Trophoblast cell (in vitro differentiated cells and primary cell): ENCODE data around the gene AMPH. TPM values are rescaled to one million over a fixed set of nuclear protein-coding genes. Genes with fewer than 3 reads are reported as not detected.
A peak's percentile ranks its signal among the peaks of the same experiment; 100 is the strongest.

Experiments used
- DNase-seq, 2 donors: peaks; one replicate each; pipeline ENCODE4 v3.0.0-alpha.2; 2016
- H2AFZ ChIP-seq: 2 replicates; pipeline ENCODE4 v1.6.1; 2013; ENCODE audit warnings: low read length, moderate library complexity, mild to moderate bottlenecking; ENCODE audit not compliant: insufficient read depth, poor library complexity
- H2AK5ac ChIP-seq: 2 replicates; pipeline ENCODE4 v1.6.1; 2013; ENCODE audit warnings: mild to moderate bottlenecking, low read length
- H2BK120ac ChIP-seq: 2 replicates; pipeline ENCODE4 v1.6.1; 2013; ENCODE audit warnings: low read length, mild to moderate bottlenecking, moderate library complexity; ENCODE audit not compliant: insufficient read depth, poor library complexity
- H2BK12ac ChIP-seq: 2 replicates; pipeline ENCODE4 v1.6.1; 2013; ENCODE audit warnings: mild to moderate bottlenecking, low read length, moderate library complexity
- H2BK5ac ChIP-seq: 2 replicates; pipeline ENCODE4 v1.6.1; 2013; ENCODE audit warnings: low read length, low read depth, moderate library complexity, mild to moderate bottlenecking; ENCODE audit not compliant: poor library complexity
- H3K14ac ChIP-seq: 2 replicates; pipeline ENCODE4 v1.6.1; 2013; ENCODE audit warnings: mild to moderate bottlenecking, low read length
- H3K18ac ChIP-seq: 2 replicates; pipeline ENCODE4 v1.6.1; 2013; ENCODE audit warnings: mild to moderate bottlenecking, low read length
- H3K23ac ChIP-seq: 2 replicates; pipeline ENCODE4 v1.6.1; 2013; ENCODE audit warnings: low read length
- H3K27ac ChIP-seq: 2 replicates; pipeline ENCODE4 v1.5.1; 2013; ENCODE audit warnings: low read depth, mild to moderate bottlenecking, inconsistent platforms, low read length, moderate library complexity
- H3K27me3 ChIP-seq: 2 replicates; pipeline ENCODE4 v1.6.1; 2013; ENCODE audit warnings: inconsistent platforms, mild to moderate bottlenecking, low read length, moderate library complexity; ENCODE audit not compliant: insufficient read depth
- H3K36me3 ChIP-seq, 2 experiments: 1 replicate in 1 of 2; 2 replicates in 1 of 2; pipeline ENCODE4 v1.6.1; 2013; ENCODE audit warnings: low read length in 2 of 2, mild to moderate bottlenecking in 2 of 2, moderate library complexity in 1 of 2; ENCODE audit not compliant: insufficient read depth in 2 of 2, control insufficient read depth in 1 of 2
- H3K4ac ChIP-seq: 2 replicates; pipeline ENCODE4 v1.6.1; 2013; ENCODE audit warnings: low read depth, mild to moderate bottlenecking, low read length, moderate library complexity
- H3K4me1 ChIP-seq, 2 experiments: 1 replicate in 1 of 2; 2 replicates in 1 of 2; pipeline ENCODE4 v1.6.1; 2013; ENCODE audit warnings: low read length in 2 of 2, mild to moderate bottlenecking in 2 of 2, moderate library complexity in 1 of 2; ENCODE audit not compliant: insufficient read depth in 2 of 2, control insufficient read depth in 1 of 2
- H3K4me2 ChIP-seq: 2 replicates; pipeline ENCODE4 v1.6.1; 2013; ENCODE audit warnings: inconsistent platforms, mild to moderate bottlenecking, low read length, moderate library complexity
- H3K4me3 ChIP-seq: 2 replicates; pipeline ENCODE4 v1.5.1; 2013; ENCODE audit warnings: mild to moderate bottlenecking, low read depth, low read length, inconsistent platforms
- H3K79me1 ChIP-seq: one replicate; pipeline ENCODE4 v1.6.1; 2013; ENCODE audit warnings: low read length
- H3K79me2 ChIP-seq: 2 replicates; pipeline ENCODE4 v1.6.1; 2013; ENCODE audit warnings: low read length, mild to moderate bottlenecking; ENCODE audit not compliant: control insufficient read depth, insufficient read depth, poor library complexity
- H3K9ac ChIP-seq: 2 replicates; pipeline ENCODE4 v1.6.1; 2013; ENCODE audit warnings: mild to moderate bottlenecking, low read length
- H3K9me3 ChIP-seq: 2 replicates; pipeline ENCODE4 v1.6.1; 2013; ENCODE audit warnings: low read depth, mild to moderate bottlenecking, control low read depth, inconsistent platforms, low read length; ENCODE audit not compliant: insufficient read depth
- H4K12ac ChIP-seq: 2 replicates; pipeline ENCODE4 v1.6.1; 2013; ENCODE audit warnings: low read depth, mild to moderate bottlenecking, low read length, moderate library complexity
- H4K8ac ChIP-seq: 2 replicates; pipeline ENCODE4 v1.6.1; 2013; ENCODE audit warnings: low read depth, mild to moderate bottlenecking, low read length, moderate library complexity
- H4K91ac ChIP-seq: one replicate; pipeline ENCODE4 v1.6.1; 2013; ENCODE audit warnings: low read depth, mild to moderate bottlenecking, low read length, moderate library complexity
- WGBS: extraction: QIAGEN DNeasy Blood & Tissue Kit; methylation state at CpG from one replicate; pipeline ENCODE4 v1.1.7; 2013; ENCODE audit warnings: missing lambda C conversion rate; ENCODE audit not compliant: insufficient read length, insufficient coverage; ENCODE audit errors: extremely low coverage; 5-methylcytosine and 5-hydroxymethylcytosine counted together
- polyA plus RNA-seq: library from polyadenylated mRNA; stranded (reverse); fragments of 200-250 nt; gene quantifications from 2 replicates; pipeline ENCODE4 v1.2.3, GENCODE V29; 2013

AMPH gene
- polyA plus RNA-seq: 0.05 and 0.08 TPM in 2 replicates

DNA sequence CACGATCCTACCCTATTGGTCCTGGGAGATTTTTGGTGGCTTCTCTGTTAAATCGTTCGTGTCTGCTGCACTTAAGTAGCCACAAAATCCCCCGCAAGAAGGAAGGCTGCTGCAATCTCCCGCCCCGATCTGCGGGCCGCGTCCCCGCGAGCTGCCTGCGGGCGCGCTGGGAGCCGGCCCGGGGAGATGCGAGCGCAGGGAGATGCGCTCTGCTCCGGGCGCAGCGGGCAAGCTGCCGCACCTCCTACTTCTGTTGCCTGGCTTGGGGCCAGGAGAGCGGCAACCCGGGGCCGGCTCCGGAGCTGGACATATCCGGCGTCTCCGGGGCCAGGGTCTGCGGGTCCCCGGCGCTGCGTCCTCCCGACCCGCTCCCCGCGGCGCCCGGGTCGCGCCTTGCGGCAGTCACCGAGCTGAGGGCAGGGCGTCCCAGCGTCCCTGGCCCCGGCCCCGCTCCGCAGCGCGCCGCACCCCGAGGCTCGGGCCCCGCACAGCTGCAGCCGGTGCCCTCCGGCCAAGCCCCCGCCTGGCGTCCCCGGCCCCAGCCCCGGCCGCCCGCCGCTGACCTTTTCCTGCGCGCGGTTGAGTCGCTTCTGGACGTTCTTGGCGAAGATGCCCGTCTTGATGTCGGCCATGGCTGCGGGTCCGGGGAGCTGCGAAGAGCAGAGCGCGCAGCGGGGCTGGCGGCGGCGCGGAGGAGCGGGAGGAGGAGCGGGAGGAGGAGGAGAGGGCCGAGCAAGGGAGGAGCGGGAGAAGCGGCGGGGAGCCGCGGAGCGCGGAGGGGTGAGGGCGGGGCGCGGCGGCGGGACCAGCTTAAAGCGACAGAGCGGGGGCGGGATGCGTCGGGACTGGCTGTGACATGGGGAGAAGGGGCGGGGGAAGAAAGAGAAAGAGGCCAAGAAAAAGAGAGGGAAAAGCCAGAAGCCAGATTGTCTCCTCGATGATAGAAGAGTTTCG lies at the start of gene AMPH:
AMPH (minus strand) TSS at position 654 of the 954 bp plus-strand sequence; CDS start at position 632, 22 bp downstream.
- H3K9me3 ChIP-seq: no peaks in the 10 kb centered on the region
- peak in 1 of 2 donors; percentile 19 for DNase-seq
- peaks cover 2 to 9% of the 10 kb centered on the region in 2 experiments for H3K4me1 ChIP-seq
- no peak within 1 kb of the TSS for H2AK5ac ChIP-seq
- no peaks in the 10 kb centered on the region for H3K79me1 ChIP-seq
- H3K79me2 ChIP-seq: no peaks in the 10 kb centered on the region
- no peak within 1 kb of the TSS for H4K8ac ChIP-seq
- H3K4me2 ChIP-seq: peak within 1 kb of the TSS; percentile 99
- no peak within 1 kb of the TSS for H3K9ac ChIP-seq
- peaks cover 27% of the 10 kb centered on the region for H3K27me3 ChIP-seq
- H3K27ac ChIP-seq: no peak within 1 kb of the TSS
- H2BK120ac ChIP-seq: no peak within 1 kb of the TSS
- peak within 1 kb of the TSS; percentile 24 for H2AFZ ChIP-seq
- no peak within 1 kb of the TSS for H2BK12ac ChIP-seq
- no peak within 1 kb of the TSS for H3K4ac ChIP-seq
- peak within 1 kb of the TSS; percentile 75 for H3K4me3 ChIP-seq
- no peak within 1 kb of the TSS for H4K91ac ChIP-seq
- no CpG with 5 or more reads among the region's 105 CpGs for WGBS
- no peak within 1 kb of the TSS for H3K14ac ChIP-seq
- no peak within 1 kb of the TSS for H2BK5ac ChIP-seq
- no peaks in the 10 kb centered on the region for H3K36me3 ChIP-seq
- H4K12ac ChIP-seq: no peak within 1 kb of the TSS
- H3K18ac ChIP-seq: no peak within 1 kb of the TSS
- no peak within 1 kb of the TSS for H3K23ac ChIP-seq

DNA sequence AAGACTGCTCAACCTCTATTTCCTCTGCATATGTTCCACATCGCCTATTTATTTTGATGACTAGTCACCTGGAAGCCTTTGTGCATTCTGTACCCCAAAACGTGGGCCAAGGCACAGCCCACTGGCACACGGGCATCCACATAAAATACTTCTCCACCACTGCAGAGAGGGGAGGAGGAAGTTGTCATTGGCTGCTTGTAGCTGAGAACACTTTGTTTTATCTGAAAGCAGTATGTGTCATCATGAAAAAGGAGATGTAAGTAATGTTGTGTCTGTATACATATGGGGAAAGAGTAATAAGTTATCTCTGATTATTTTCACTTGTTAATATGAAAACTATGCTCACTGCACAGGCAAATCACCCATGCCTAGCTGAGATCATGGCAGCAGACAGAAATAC lies 48.2 kb upstream of the AMPH start:
- Histone ChIP-seq H3K9me3 (no peaks in the 10 kb centered on the region), H2BK12ac (no peak overlapping the region), H3K36me3 (no peaks in the 10 kb centered on the region), H2AK5ac (no peak overlapping the region), H3K4me1 (no peaks in the 10 kb centered on the region), H2AFZ (no peak overlapping the region), H2BK120ac (no peak overlapping the region), H3K27ac (no peak overlapping the region), H3K4me2 (no peak overlapping the region), H3K9ac (no peak overlapping the region), H3K4me3 (no peak overlapping the region), H3K23ac (no peak overlapping the region), H4K91ac (no peak overlapping the region), H4K8ac (no peak overlapping the region), H3K79me2 (no peaks in the 10 kb centered on the region), H3K18ac (no peak overlapping the region), H3K27me3 (no peaks in the 10 kb centered on the region), H3K14ac (no peak overlapping the region), H3K79me1 (no peaks in the 10 kb centered on the region), H3K4ac (no peak overlapping the region), H4K12ac (no peak overlapping the region), H2BK5ac (no peak overlapping the region)
- no CpG with 5 or more reads among the region's 3 CpGs for WGBS
- DNase-seq: no peak

DNA sequence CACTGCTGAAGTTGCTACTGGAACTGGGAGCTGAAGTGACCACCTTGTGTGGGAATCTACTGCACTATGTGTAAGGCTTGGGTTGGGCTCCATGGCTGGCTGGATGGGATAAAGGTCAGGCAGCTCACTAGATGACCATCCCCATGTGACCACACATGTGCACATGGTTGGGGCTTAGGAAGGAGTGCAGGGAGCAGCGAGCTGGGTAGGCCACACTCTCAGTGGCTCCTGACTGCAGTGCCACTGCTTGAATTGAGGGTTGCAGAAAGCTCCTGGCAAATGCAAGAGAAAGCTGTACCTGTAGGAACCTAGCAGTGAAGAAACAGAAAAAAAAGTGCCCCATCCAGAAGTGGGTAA lies 47.5 kb upstream of the AMPH start:
- DNase-seq: no peak
- Histone ChIP-seq H4K91ac (no peak overlapping the region), H3K9ac (no peak overlapping the region), H4K12ac (no peak overlapping the region), H2BK120ac (no peak overlapping the region), H3K4me3 (no peak overlapping the region), H3K14ac (no peak overlapping the region), H3K4me1 (no peaks in the 10 kb centered on the region), H3K79me2 (no peaks in the 10 kb centered on the region), H3K4me2 (no peak overlapping the region), H3K23ac (no peak overlapping the region), H2BK5ac (no peak overlapping the region), H2BK12ac (no peak overlapping the region), H2AK5ac (no peak overlapping the region), H4K8ac (no peak overlapping the region), H3K27me3 (no peaks in the 10 kb centered on the region), H3K79me1 (no peaks in the 10 kb centered on the region), H3K9me3 (no peaks in the 10 kb centered on the region), H3K27ac (no peak overlapping the region), H3K36me3 (no peaks in the 10 kb centered on the region), H3K18ac (no peak overlapping the region), H2AFZ (no peak overlapping the region), H3K4ac (no peak overlapping the region)
- no CpG with 5 or more reads among the region's 1 CpG for WGBS

DNA sequence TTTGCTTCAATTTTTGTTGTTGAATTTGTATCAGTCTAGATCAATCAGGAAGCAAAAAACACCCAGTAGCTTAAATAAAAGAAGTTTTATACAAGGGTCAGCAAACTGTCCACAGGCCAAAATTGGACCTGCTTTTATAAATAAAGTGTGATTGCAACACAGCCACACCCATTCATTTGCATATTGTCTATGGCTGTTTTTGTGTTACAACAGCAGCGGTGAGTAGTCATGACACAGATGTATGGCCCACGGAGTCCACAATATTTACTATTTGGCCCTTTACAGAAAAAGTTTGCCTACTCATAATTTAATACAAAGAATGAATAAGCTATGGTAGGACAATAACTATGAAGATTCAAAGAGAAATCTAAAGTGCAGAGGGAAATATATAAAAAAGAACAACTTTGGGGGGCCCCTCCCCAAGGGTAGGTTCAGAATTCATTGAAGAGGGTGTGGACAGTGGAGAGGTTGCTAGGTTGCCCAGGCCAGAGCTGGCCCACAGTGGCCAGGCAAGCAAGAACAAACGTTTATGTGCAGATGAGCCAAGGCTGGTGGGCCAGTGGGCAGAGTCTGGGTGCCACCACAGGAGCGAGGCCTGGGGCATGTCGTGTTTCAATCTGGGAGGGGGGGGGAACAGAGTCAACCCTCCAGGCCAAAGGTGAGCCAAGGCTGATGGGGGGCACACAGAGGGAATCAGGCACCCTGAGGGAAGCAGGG lies 47.0 kb upstream of the AMPH start:
- Histone ChIP-seq H3K9ac (no peak overlapping the region), H3K4me2 (no peak overlapping the region), H3K14ac (no peak overlapping the region), H4K8ac (no peak overlapping the region), H2BK12ac (no peak overlapping the region), H3K23ac (no peak overlapping the region), H3K4me3 (no peak overlapping the region), H3K4ac (no peak overlapping the region), H3K4me1 (no peaks in the 10 kb centered on the region), H3K27ac (no peak overlapping the region), H2AFZ (no peak overlapping the region), H3K79me1 (no peaks in the 10 kb centered on the region), H3K18ac (no peak overlapping the region), H4K12ac (no peak overlapping the region), H3K27me3 (no peaks in the 10 kb centered on the region), H2BK120ac (no peak overlapping the region), H3K9me3 (no peaks in the 10 kb centered on the region), H3K79me2 (no peaks in the 10 kb centered on the region), H3K36me3 (no peaks in the 10 kb centered on the region), H4K91ac (no peak overlapping the region), H2BK5ac (no peak overlapping the region), H2AK5ac (no peak overlapping the region)
- WGBS: no CpG with 5 or more reads among the region's 5 CpGs
- no peak for DNase-seq
